H9 (cell line): ENCODE measurements around the gene SMU1. TPM values are rescaled to one million over a fixed set of nuclear protein-coding genes. Genes with fewer than 3 reads are reported as not detected.

Experiments
- DNase-seq: peaks from one replicate; pipeline ENCODE4 v3.0.0-alpha.2; 2017
- H2AFZ ChIP-seq: one replicate; pipeline ENCODE4 v1.6.1; 2013; ENCODE audit warnings: mild to moderate bottlenecking, low read length, control low read depth, moderate library complexity
- H2AK5ac ChIP-seq: 2 replicates; pipeline ENCODE4 v1.6.1; 2013; ENCODE audit warnings: low read length, control low read depth, mixed read lengths; ENCODE audit not compliant: insufficient read length
- H2BK120ac ChIP-seq: one replicate; pipeline ENCODE4 v1.6.1; 2013; ENCODE audit warnings: low read depth, mild to moderate bottlenecking, low read length, control low read depth, inconsistent platforms; ENCODE audit not compliant: poor library complexity, severe bottlenecking
- H2BK12ac ChIP-seq: 2 replicates; pipeline ENCODE4 v1.6.1; 2013; ENCODE audit warnings: low read length, control low read depth, mixed read lengths, low read depth; ENCODE audit not compliant: insufficient read length
- H2BK15ac ChIP-seq: 2 replicates; pipeline ENCODE4 v1.6.1; 2013; ENCODE audit warnings: low read depth, low read length, control low read depth
- H2BK20ac ChIP-seq: one replicate; pipeline ENCODE4 v1.6.1; 2013; ENCODE audit warnings: low read depth, mild to moderate bottlenecking, low read length, control low read depth, inconsistent platforms; ENCODE audit not compliant: poor library complexity, severe bottlenecking
- H2BK5ac ChIP-seq: 2 replicates; pipeline ENCODE4 v1.6.1; 2013; ENCODE audit warnings: low read length, control low read depth, mixed read lengths; ENCODE audit not compliant: insufficient read length
- H3K14ac ChIP-seq: 2 replicates; pipeline ENCODE4 v1.6.1; 2013; ENCODE audit warnings: low read length, control low read depth; ENCODE audit not compliant: insufficient read depth
- H3K18ac ChIP-seq: 2 replicates; pipeline ENCODE4 v1.6.1; 2013; ENCODE audit warnings: low read depth, mild to moderate bottlenecking, mixed read lengths, low read length, control low read depth; ENCODE audit not compliant: insufficient read length
- H3K23ac ChIP-seq: 2 replicates; pipeline ENCODE4 v1.6.1; 2013; ENCODE audit warnings: low read length, control low read depth, mixed read lengths, low read depth; ENCODE audit not compliant: insufficient read length
- H3K23me2 ChIP-seq: 2 replicates; pipeline ENCODE4 v1.6.1; 2013; ENCODE audit warnings: low read depth, mild to moderate bottlenecking, mixed read lengths, low read length, control low read depth; ENCODE audit not compliant: insufficient read length, poor library complexity, severe bottlenecking
- H3K27ac ChIP-seq: 2 replicates; pipeline ENCODE4 v1.5.1; 2013; ENCODE audit warnings: low read length, control low read depth, mixed read lengths, low read depth; ENCODE audit not compliant: insufficient read length
- H3K27me3 ChIP-seq: 2 replicates; pipeline ENCODE4 v1.6.1; 2013; ENCODE audit warnings: low read length, control low read depth, inconsistent platforms; ENCODE audit not compliant: insufficient read depth
- H3K4ac ChIP-seq: 2 replicates; pipeline ENCODE4 v1.6.1; 2013; ENCODE audit warnings: low read depth, mild to moderate bottlenecking, control low read depth, inconsistent platforms, low read length, moderate library complexity
- H3K4me1 ChIP-seq: 2 replicates; pipeline ENCODE4 v1.6.1; 2013; ENCODE audit warnings: low read length, control low read depth, inconsistent platforms; ENCODE audit not compliant: insufficient read depth
- H3K4me2 ChIP-seq: 2 replicates; pipeline ENCODE4 v1.6.1; 2013; ENCODE audit warnings: low read length, control low read depth, mixed read lengths; ENCODE audit not compliant: insufficient read length, insufficient read depth
- H3K56ac ChIP-seq: 2 replicates; pipeline ENCODE4 v1.6.1; 2013; ENCODE audit warnings: low read depth, mild to moderate bottlenecking, mixed read lengths, low read length, control low read depth; ENCODE audit not compliant: insufficient read length
- H3K79me1 ChIP-seq: 2 replicates; pipeline ENCODE4 v1.6.1; 2013; ENCODE audit warnings: low read depth, mild to moderate bottlenecking, moderate library complexity, low read length, control low read depth, inconsistent platforms; ENCODE audit not compliant: insufficient read depth, poor library complexity, severe bottlenecking
- H3K79me2 ChIP-seq: 2 replicates; pipeline ENCODE4 v1.6.1; 2013; ENCODE audit warnings: low read length, control low read depth, inconsistent platforms; ENCODE audit not compliant: insufficient read depth
- H3K9ac ChIP-seq: 2 replicates; pipeline ENCODE4 v1.6.1; 2013; ENCODE audit warnings: low read length, control low read depth, mixed read lengths; ENCODE audit not compliant: insufficient read length; ENCODE audit errors: extremely low read depth
- H3K9me3 ChIP-seq: one replicate; pipeline ENCODE4 v1.6.1; 2013; ENCODE audit warnings: low read depth, low read length, inconsistent platforms; ENCODE audit not compliant: control insufficient read depth
- H3T11ph ChIP-seq: one replicate; pipeline ENCODE4 v1.6.1; 2013; ENCODE audit warnings: mild to moderate bottlenecking, low read length, control low read depth, inconsistent platforms
- H4K20me1 ChIP-seq: one replicate; pipeline ENCODE4 v1.6.1; 2013; ENCODE audit not compliant: control insufficient read depth, insufficient read length, insufficient read depth
- H4K5ac ChIP-seq: 2 replicates; pipeline ENCODE4 v1.6.1; 2013; ENCODE audit warnings: low read depth, mild to moderate bottlenecking, mixed read lengths, low read length, control low read depth; ENCODE audit not compliant: insufficient read length
- H4K8ac ChIP-seq: replicated peaks from 2 replicates; pipeline ENCODE4 v1.6.1; 2013; ENCODE audit warnings: low read length, control low read depth, mixed read lengths, low read depth; ENCODE audit not compliant: insufficient read length
- H4K91ac ChIP-seq: 2 replicates; pipeline ENCODE4 v1.6.1; 2013; ENCODE audit warnings: low read depth, mild to moderate bottlenecking, moderate library complexity, mixed read lengths, low read length, control low read depth; ENCODE audit not compliant: insufficient read length
- H3K27ac Mint-ChIP-seq, 3 experiments: 2 replicates in 2 of 3; 3 replicates in 1 of 3; pipeline ENCODE4 v1.8.0; 2020 to 2021; ENCODE audit warnings: mixed read lengths in 3 of 3, mild to moderate bottlenecking in 1 of 3, moderate library complexity in 1 of 3
- H3K27me3 Mint-ChIP-seq: 2 replicates; pipeline ENCODE4 v1.8.0; 2021; ENCODE audit warnings: low read depth, mild to moderate bottlenecking, moderate library complexity, mixed read lengths
- H3K36me3 Mint-ChIP-seq, 3 experiments: 2 replicates in 2 of 3; 3 replicates in 1 of 3; pipeline ENCODE4 v1.8.0; 2020 to 2021; ENCODE audit warnings: low read depth in 3 of 3, mixed read lengths in 3 of 3; ENCODE audit not compliant: insufficient read depth in 1 of 3
- H3K4me1 Mint-ChIP-seq, 2 experiments: 2 replicates each; pipeline ENCODE4 v1.8.0; 2020; ENCODE audit warnings: mixed read lengths in 2 of 2
- H3K4me3 Mint-ChIP-seq, 2 experiments: 2 replicates in 1 of 2; 3 replicates in 1 of 2; pipeline ENCODE4 v1.8.0; 2020 to 2021; ENCODE audit warnings: mild to moderate bottlenecking in 2 of 2, mixed read lengths in 2 of 2, moderate library complexity in 1 of 2
- H3K9me3 Mint-ChIP-seq, 2 experiments: 2 replicates in 1 of 2; 3 replicates in 1 of 2; pipeline ENCODE4 v1.8.0; 2020; ENCODE audit warnings: mild to moderate bottlenecking in 2 of 2, mixed read lengths in 2 of 2, moderate library complexity in 1 of 2
- WGBS: extraction: QIAGEN DNeasy Blood & Tissue Kit; methylation state at CpG from one replicate; pipeline ENCODE4 v1.1.7; 2013; ENCODE audit warnings: missing lambda C conversion rate, low lambda C conversion rate, mixed read lengths; ENCODE audit not compliant: insufficient read length; ENCODE audit errors: extremely low coverage; 5-methylcytosine and 5-hydroxymethylcytosine counted together
- total RNA-seq: library from RNA; stranded (reverse); gene quantifications from 2 replicates; pipeline ENCODE4 v1.2.1, GENCODE V29; 2021
- TF ChIP-seq, protein P1 (sequence below): fragments of 200-600 bp; sonication (generic); conservative IDR thresholded peaks from 3 replicates; pipeline ENCODE4 v1.8.0; 2021; ENCODE audit warnings: antibody characterized with exemption, mild to moderate bottlenecking

Gene SMU1
- total RNA-seq, 1 experiment from 2014 or later = 26.9 TPM

DNA sequence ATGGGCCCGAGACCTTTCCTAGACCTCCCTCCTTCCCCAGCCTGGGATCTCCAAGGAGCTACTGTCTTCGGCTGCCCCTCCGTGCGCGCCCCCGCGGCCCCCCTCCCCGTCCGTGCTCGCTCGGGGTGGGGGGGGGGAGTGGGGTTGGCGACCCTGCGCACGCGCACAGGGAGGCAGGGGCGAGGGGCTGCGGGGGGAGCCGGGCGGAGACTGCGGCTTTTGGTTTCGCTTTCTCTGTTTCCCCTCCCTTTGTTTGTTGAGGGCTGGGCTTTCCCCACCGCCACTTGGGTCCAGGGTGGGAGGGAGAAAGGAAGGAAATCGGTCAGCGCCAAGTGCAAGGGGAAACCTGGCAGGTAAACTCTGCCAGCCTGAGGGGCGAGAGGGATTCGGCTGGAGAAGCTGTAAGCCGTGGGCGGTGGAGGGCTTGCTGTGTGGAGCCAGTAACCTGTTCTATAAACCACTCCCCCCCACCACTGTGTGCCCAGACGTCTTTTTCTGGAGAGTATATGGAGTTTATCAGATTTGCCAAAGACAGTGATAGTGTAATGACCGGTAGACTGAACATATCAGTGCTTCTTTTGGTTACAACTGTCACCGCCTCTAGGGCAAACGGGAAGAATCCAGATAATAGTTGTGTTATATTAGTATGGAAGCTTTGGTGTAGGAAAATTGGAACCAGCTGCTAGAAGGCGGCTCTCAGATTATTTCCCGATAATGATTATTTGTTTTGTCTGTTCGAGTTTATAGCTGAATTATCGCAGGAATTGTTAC is 50.7 kb downstream of the SMU1 start:
- Histone ChIP-seq H3K4me1 (0 out of 2 replicates have a peak, but pooled peaks cover 4% of the 10 kb centered on the region), H3K79me2 (peaks cover 34% of the 10 kb centered on the region; the same call in 1 of the 2 replicates), H2AFZ (no peak overlapping the region), H2AK5ac (no peak overlapping the region), H3K9ac (peak overlapping the region; percentile 85), H3K27ac (no peak overlapping the region), H3K27me3 (no peaks in the 10 kb centered on the region), H2BK5ac (no peak overlapping the region), H2BK20ac (no peak overlapping the region), H3K4ac (no peak overlapping the region; the same call in 1 of the 2 replicates), H3K18ac (peak overlapping the region; percentile 85), H3K56ac (no peak overlapping the region), H3K14ac (peak overlapping the region; percentile 89; the same call in 1 of the 2 replicates), H3K79me1 (peaks cover 3% of the 10 kb centered on the region), H3T11ph (no peak overlapping the region), H2BK120ac (no peak overlapping the region), H2BK12ac (no peak overlapping the region), H4K8ac (no peak overlapping the region), H4K20me1 (no peaks in the 10 kb centered on the region), H3K23ac (no peak overlapping the region), H3K23me2 (peaks cover 5% of the 10 kb centered on the region), H3K9me3 (no peaks in the 10 kb centered on the region), H3K4me2 (peak overlapping the region; percentile 70), H2BK15ac (no peak overlapping the region), H4K5ac (no peak overlapping the region), H4K91ac (no peak overlapping the region)
- Mint-ChIP-seq H3K4me1 (peaks cover 21 to 30% of the 10 kb centered on the region in 2 experiments), H3K27ac (peak overlapping the region; percentile 65 to 97 (median 94); a peak in 5 of 7 replicates), H3K36me3 (peaks cover 24 to 67% (median 61%) of the 10 kb centered on the region in 3 experiments; a peak in 6 of 7 replicates), H3K27me3 (no peaks in the 10 kb centered on the region), H3K9me3 (no peaks in the 10 kb centered on the region), H3K4me3 (peak overlapping the region; percentile 96 to 97)
- peak; percentile 81 for DNase-seq
- WGBS = no CpG with 5 or more reads among the region's 36 CpGs
- TF ChIP-seq, protein P1, sequence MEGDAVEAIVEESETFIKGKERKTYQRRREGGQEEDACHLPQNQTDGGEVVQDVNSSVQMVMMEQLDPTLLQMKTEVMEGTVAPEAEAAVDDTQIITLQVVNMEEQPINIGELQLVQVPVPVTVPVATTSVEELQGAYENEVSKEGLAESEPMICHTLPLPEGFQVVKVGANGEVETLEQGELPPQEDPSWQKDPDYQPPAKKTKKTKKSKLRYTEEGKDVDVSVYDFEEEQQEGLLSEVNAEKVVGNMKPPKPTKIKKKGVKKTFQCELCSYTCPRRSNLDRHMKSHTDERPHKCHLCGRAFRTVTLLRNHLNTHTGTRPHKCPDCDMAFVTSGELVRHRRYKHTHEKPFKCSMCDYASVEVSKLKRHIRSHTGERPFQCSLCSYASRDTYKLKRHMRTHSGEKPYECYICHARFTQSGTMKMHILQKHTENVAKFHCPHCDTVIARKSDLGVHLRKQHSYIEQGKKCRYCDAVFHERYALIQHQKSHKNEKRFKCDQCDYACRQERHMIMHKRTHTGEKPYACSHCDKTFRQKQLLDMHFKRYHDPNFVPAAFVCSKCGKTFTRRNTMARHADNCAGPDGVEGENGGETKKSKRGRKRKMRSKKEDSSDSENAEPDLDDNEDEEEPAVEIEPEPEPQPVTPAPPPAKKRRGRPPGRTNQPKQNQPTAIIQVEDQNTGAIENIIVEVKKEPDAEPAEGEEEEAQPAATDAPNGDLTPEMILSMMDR = no peak
